Measurements from ENCODE around the gene SELENOO. TPM values are rescaled to one million over a fixed set of nuclear protein-coding genes. Genes with fewer than 3 reads are reported as not detected.

The SELENOO gene, protein sequence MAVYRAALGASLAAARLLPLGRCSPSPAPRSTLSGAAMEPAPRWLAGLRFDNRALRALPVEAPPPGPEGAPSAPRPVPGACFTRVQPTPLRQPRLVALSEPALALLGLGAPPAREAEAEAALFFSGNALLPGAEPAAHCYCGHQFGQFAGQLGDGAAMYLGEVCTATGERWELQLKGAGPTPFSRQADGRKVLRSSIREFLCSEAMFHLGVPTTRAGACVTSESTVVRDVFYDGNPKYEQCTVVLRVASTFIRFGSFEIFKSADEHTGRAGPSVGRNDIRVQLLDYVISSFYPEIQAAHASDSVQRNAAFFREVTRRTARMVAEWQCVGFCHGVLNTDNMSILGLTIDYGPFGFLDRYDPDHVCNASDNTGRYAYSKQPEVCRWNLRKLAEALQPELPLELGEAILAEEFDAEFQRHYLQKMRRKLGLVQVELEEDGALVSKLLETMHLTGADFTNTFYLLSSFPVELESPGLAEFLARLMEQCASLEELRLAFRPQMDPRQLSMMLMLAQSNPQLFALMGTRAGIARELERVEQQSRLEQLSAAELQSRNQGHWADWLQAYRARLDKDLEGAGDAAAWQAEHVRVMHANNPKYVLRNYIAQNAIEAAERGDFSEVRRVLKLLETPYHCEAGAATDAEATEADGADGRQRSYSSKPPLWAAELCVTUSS
- total RNA-seq, result 33.6 TPM

GRCh38 chr22:50200461-50201190, at the start of gene SELENOO:
TSS of gene SELENOO (plus strand) at chr22:50201011. CDS start at chr22:50201037, 26 bp downstream.

GRCh38 chr22:50170453-50171318, 30.1 kb upstream of the SELENOO start, which contains the start of gene PANX2:
TSS of gene PANX2 (plus strand) at chr22:50170731. CDS start at chr22:50170731, 0 bp downstream.

GRCh38 chr22:50185375-50186087, 15.3 kb upstream of the SELENOO start, which contains the start of gene TRABD:
TSS of gene TRABD (plus strand) at chr22:50185913. CDS start at chr22:50193061, 7,148 bp downstream.

GRCh38 chr22:50244420-50245213, 43.8 kb downstream of the SELENOO start, which contains the start of gene TUBGCP6:
TSS of gene TUBGCP6 (minus strand) at chr22:50245023. CDS start at chr22:50244459, 564 bp downstream.

DNA sequence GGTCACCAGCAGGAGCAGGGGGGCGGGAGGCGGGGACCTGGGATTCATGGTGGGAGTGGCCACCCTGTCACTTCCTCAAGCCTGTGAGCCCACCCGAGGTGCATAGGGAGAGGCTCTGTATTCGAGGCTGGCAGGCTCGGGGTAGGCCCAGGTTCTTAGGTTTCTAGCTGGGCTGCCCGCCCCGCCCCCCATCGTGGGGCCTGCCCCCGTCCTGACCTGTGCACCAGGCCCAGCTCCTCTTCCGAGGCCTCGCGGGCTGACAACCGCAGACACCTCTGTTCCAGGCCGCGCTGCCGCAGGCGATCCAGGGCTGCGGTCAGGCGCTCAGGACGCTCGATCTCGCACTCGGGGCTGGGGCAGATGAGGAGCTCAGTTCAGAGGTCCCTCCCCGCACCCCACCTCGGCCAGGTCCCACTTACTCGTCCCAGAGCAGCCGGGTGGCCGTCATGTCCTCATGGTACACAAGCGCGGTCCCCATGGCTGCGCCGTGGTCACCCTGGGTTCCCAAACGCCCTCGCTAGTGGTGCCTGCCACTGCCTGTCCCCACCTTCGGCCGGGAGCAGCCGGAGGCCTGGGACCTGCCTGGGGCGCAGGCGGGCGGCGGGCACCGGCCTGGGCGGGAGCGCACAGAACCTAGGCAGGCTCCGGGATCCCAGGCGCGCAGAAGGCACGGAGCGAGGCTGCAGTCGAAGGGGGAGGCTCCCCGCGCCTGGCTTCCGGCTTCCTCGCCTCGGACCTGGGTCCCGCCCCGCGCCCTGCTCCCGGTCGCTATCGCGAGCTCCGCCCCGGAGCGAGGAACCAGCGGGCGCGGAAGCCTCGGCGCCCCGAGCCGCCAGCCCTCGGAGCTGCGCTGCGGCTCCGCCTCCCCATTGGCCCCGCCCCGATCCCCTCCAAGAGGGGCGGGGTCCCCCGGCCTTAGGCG, 50.0 kb downstream of the SELENOO start, which contains the start of gene HDAC10:
TSS of gene HDAC10 (minus strand) at position 711 of the 922 bp plus-strand sequence. CDS start at position 478, 233 bp downstream.

GRCh38 chr22:50261615-50262459, 61.0 kb downstream of the SELENOO start, which contains the start of gene MAPK12:
TSS of gene MAPK12 (minus strand) at chr22:50261683. CDS start at chr22:50261509, 174 bp downstream.

Other genes starting within 250 kb of the SELENOO start
- 60.5 TPM for gene PIM3, start 240.2 kb upstream of the SELENOO start, total RNA-seq
- gene IL17REL, start 188.2 kb upstream of the SELENOO start, total RNA-seq, result not detected
- gene TTLL8, start 142.7 kb upstream of the SELENOO start, total RNA-seq, result not detected
- 3.0 TPM for gene MLC1, start 115.6 kb upstream of the SELENOO start, total RNA-seq
- gene MOV10L1, start 111.0 kb upstream of the SELENOO start, total RNA-seq, result 0.99 TPM
- gene PANX2, start 30.3 kb upstream of the SELENOO start, total RNA-seq, result 0.82 TPM
- 23.7 TPM for gene TRABD, start 15.1 kb upstream of the SELENOO start, total RNA-seq
- gene TUBGCP6, start 44.0 kb downstream of the SELENOO start, total RNA-seq, result 55.9 TPM
- gene HDAC10, start 50.3 kb downstream of the SELENOO start, total RNA-seq, result 36.7 TPM
- gene MAPK12, start 60.7 kb downstream of the SELENOO start, total RNA-seq, result 19.1 TPM
- gene MAPK11, start 69.4 kb downstream of the SELENOO start, total RNA-seq, result 6.8 TPM
- gene PLXNB2, start 106.6 kb downstream of the SELENOO start, total RNA-seq, result 302 TPM
- 10.0 TPM for gene DENND6B, start 126.0 kb downstream of the SELENOO start, total RNA-seq
- gene PPP6R2, start 142.3 kb downstream of the SELENOO start, total RNA-seq, result 58.2 TPM